ENCODE data around the gene SLC6A3. TPM values are rescaled to one million over a fixed set of nuclear protein-coding genes. Genes with fewer than 3 reads are reported as not detected.
A peak's percentile ranks its signal among the peaks of the same experiment; 100 is the strongest.

Gene SLC6A3
- total and polyA plus RNA-seq, 9 of the 15 experiments (the other 6 are each of a cell fraction or from before 2014, with no cell fraction given): not detected

- TF ChIP-seq RERE (CRISPR knock-in tag; IDR thresholded peaks at IDR 0.05; ENCODE audit: borderline replicate concordance) (no peak), RUNX1 (IDR thresholded peaks at IDR 0.05; ENCODE audit: low read depth) (no peak), ZFP36 (IDR thresholded peaks at IDR 0.05; ENCODE audit: low read depth, low read length, partially characterized antibody) (no peak), ZNF318 (IDR thresholded peaks at IDR 0.05; ENCODE audit: borderline replicate concordance in 1 of 2, low read depth in 1 of 2) (no peak), SPI1 (IDR thresholded peaks at IDR 0.05; ENCODE audit: borderline replicate concordance, low read depth, low read length) (0 out of 2 replicates have a peak, but pooled peaks have one; percentile 4), SMAD1 (IDR thresholded peaks at IDR 0.05; ENCODE audit: low read depth, low read length, partially characterized antibody) (no peak), XRCC4 (IDR thresholded peaks at IDR 0.05; ENCODE audit: extremely low read depth, insufficient read depth, insufficient read length) (no peak), TGIF2 (CRISPR knock-in tag; IDR thresholded peaks at IDR 0.05) (no peak), DPF2 (IDR thresholded peaks at IDR 0.05) (no peak), ATF1 (CRISPR knock-in tag; IDR thresholded peaks at IDR 0.05) (peak; percentile 94), ATF1 (tag; IDR thresholded peaks at IDR 0.05) (peak; percentile 99), ZNF696 (CRISPR knock-in tag; conservative IDR thresholded peaks at IDR 0.05) (no peak), SIX5 (IDR thresholded peaks at IDR 0.05; ENCODE audit: borderline replicate concordance in 1 of 2, insufficient read depth in 1 of 2, low read depth in 1 of 2, low read length in 2 of 2) (peak; percentile 66 to 68; a peak in 3 of 4 replicates), TBL1XR1 (IDR thresholded peaks at IDR 0.05; ENCODE audit: low read length in 2 of 2) (peak; percentile 33 to 82; a peak in 3 of 4 replicates)
Measured at GRCh38 chr5:1344975-1345838, 100.0 kb downstream of the SLC6A3 start, which contains the start of gene CLPTM1L (continued).
